Measurements from ENCODE around the gene PPP2R5E. TPM values are rescaled to one million over a fixed set of nuclear protein-coding genes. Genes with fewer than 3 reads are reported as not detected.

Gene PPP2R5E
- total and polyA plus RNA-seq, 9 of the 15 experiments (the other 6 are each of a cell fraction or from before 2014, with no cell fraction given), result 4.2 to 30.3 (median 11.0) TPM

DNA sequence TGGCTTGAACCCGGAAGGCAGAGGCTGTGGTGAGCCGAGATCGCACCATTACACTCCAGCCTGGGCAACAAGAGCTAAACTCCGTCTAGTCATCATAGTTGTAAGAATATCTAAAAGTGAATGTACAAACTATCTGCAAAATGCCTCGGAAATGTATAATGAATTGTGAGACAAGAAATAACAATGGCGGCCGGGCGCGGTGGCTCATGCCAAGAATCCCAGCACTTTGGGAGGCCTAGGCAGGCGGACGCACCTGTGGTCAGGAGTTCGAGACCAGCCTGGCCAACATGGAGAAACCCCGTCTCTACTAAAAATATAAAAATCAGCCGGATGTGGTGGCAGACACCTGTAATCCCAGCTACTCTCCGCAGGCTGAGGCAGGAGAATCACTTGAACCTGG is 9.7 kb downstream of the PPP2R5E start (continued):
- TF ChIP-seq, protein P1, sequence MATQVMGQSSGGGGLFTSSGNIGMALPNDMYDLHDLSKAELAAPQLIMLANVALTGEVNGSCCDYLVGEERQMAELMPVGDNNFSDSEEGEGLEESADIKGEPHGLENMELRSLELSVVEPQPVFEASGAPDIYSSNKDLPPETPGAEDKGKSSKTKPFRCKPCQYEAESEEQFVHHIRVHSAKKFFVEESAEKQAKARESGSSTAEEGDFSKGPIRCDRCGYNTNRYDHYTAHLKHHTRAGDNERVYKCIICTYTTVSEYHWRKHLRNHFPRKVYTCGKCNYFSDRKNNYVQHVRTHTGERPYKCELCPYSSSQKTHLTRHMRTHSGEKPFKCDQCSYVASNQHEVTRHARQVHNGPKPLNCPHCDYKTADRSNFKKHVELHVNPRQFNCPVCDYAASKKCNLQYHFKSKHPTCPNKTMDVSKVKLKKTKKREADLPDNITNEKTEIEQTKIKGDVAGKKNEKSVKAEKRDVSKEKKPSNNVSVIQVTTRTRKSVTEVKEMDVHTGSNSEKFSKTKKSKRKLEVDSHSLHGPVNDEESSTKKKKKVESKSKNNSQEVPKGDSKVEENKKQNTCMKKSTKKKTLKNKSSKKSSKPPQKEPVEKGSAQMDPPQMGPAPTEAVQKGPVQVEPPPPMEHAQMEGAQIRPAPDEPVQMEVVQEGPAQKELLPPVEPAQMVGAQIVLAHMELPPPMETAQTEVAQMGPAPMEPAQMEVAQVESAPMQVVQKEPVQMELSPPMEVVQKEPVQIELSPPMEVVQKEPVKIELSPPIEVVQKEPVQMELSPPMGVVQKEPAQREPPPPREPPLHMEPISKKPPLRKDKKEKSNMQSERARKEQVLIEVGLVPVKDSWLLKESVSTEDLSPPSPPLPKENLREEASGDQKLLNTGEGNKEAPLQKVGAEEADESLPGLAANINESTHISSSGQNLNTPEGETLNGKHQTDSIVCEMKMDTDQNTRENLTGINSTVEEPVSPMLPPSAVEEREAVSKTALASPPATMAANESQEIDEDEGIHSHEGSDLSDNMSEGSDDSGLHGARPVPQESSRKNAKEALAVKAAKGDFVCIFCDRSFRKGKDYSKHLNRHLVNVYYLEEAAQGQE (IDR thresholded peaks at IDR 0.05; ENCODE audit: borderline replicate concordance), result no peak
- TF ChIP-seq, protein P1 (CRISPR knock-in tag; IDR thresholded peaks at IDR 0.05; ENCODE audit: low read depth), result no peak
- TF ChIP-seq IFI16 (CRISPR knock-in tag; IDR thresholded peaks at IDR 0.05), result no peak
- TF ChIP-seq RUNX1 (IDR thresholded peaks at IDR 0.05; ENCODE audit: low read depth), result no peak
- no peak for TF ChIP-seq MTA3 (IDR thresholded peaks at IDR 0.05; ENCODE audit: borderline replicate concordance)
